Heart left ventricle (tissue), 16 donors: Measurements from ENCODE around the gene NLRP6. TPM values are rescaled to one million over a fixed set of nuclear protein-coding genes. Genes with fewer than 3 reads are reported as not detected.
"Not testable (repeated sequence)": the region's sequence is repeated elsewhere in the genome, so short reads cannot be mapped to it uniquely, and the experiment has no call there.

ENCODE experiments used
- ATAC-seq, 4 donors: fragments of 200-7000 bp; cut with Tn5 transposase; one replicate each; pipeline ENCODE4 v1.9.1; 2020 to 2022; ENCODE audit warnings: moderate library complexity in 4 of 4, mild to moderate bottlenecking in 3 of 4, moderate number of reproducible peaks in 1 of 4
- DNase-seq, 5 donors: peaks; one replicate each; pipeline ENCODE4 v3.0.0-alpha.2; 2020
- H3K27ac ChIP-seq, 12 donors: fragments of 200-600 bp; sonication (generic) in 4 of 12; one replicate each; pipeline versions ENCODE4 v1.5.0 to v1.8.0; 2016 to 2022; ENCODE audit warnings: mild to moderate bottlenecking in 2 of 12
- H3K27me3 ChIP-seq, 9 donors: fragments of 200-600 bp; sonication (generic) in 2 of 9; one replicate each; pipeline versions ENCODE4 v1.5.1 to v1.8.0; 2016 to 2022; ENCODE audit warnings: mild to moderate bottlenecking in 3 of 9
- H3K36me3 ChIP-seq, 9 donors: fragments of 200-600 bp; sonication (generic) in 2 of 9; one replicate each; pipeline versions ENCODE4 v1.5.0 to v1.8.0; 2018 to 2022; ENCODE audit warnings: mild to moderate bottlenecking in 2 of 9
- H3K4me1 ChIP-seq, 12 donors: fragments of 200-600 bp; sonication (generic) in 4 of 12; one replicate each; pipeline versions ENCODE4 v1.5.0 to v1.8.0; 2016 to 2022; ENCODE audit warnings: mild to moderate bottlenecking in 3 of 12
- H3K4me3 ChIP-seq, 12 donors: fragments of 200-600 bp; sonication (generic) in 4 of 12; one replicate each; pipeline versions ENCODE4 v1.5.0 to v1.8.0; 2017 to 2022; ENCODE audit warnings: mild to moderate bottlenecking in 9 of 12, moderate library complexity in 4 of 12
- H3K9me3 ChIP-seq, 12 donors: fragments of 200-600 bp; sonication (generic) in 4 of 12; one replicate each; pipeline versions ENCODE4 v1.5.0 to v1.8.0; 2016 to 2022; ENCODE audit warnings: mild to moderate bottlenecking in 1 of 12
- POLR2A ChIP-seq, 2 donors: fragments of 450-650 bp; IDR thresholded peaks; one replicate each; pipeline ENCODE4 v1.6.1; 2017; ENCODE audit warnings: antibody characterized with exemption in 2 of 2, mild to moderate bottlenecking in 2 of 2, moderate library complexity in 2 of 2
- WGBS, 4 donors: extraction: QIAGEN DNeasy Blood & Tissue Kit in 2 of 4; methylation state at CpG; one replicate each; pipeline versions ENCODE4 v1.1.5 to v1.1.7; 2013 to 2018; 5-methylcytosine and 5-hydroxymethylcytosine counted together
- intact Hi-C, 10 donors: fragments of 100-400 bp; cut with DNase I; formaldehyde crosslinking; loops; one replicate each; pipeline versions ENCODE4 v1.11.1 to v1.14.2; 2022
- polyA plus RNA-seq, 2 donors: library from polyadenylated mRNA; stranded (reverse); fragments of 200-250 nt; gene quantifications; one replicate each; pipeline ENCODE4 v1.2.3, GENCODE V29; 2013
- total RNA-seq, 9 donors: library from RNA; depleted of rRNA in 2 of 9; stranded (reverse); fragments of >200 nt in 2 of 9; fragmentation: NEBNext Ultra II Directional in 3 of 9; extraction: Animal tissue kit (Norgen Biotek cat#: 25700) in 3 of 9; gene quantifications; one replicate each; pipeline versions ENCODE4 v1.1.0 to v1.2.4, GENCODE V29; 2016 to 2023
- TF ChIP-seq, protein P1 (sequence below), 12 donors: fragments of 200-600 bp; sonication (generic) in 4 of 12; IDR thresholded peaks; one replicate each; pipeline versions ENCODE4 v1.5.0 to v1.8.0; 2018 to 2022; ENCODE audit warnings: antibody characterized with exemption in 12 of 12, mild to moderate bottlenecking in 5 of 12
- donor health status: ischemic (EF 13 %, LVEDD 7.1; RV severe dilation, severe dysfunction).
- donor health status: healthy with polysubstance abuse.
- donor health status: DM: no; HTN: yes; CAD: no.
- donor health status: DM: no; HTN: no; CAD: no.
- donor health status: ischemic (EF 25% LVEDD 6.9; RV normal size, moderate dysfunction).
- donor health status: ischemic (EF 25% LVEDD 5.7; RV mildly dilated, moderate dysfunction).
- donor health status: healthy.
- donor health status: DM: yes; HTN: yes; CAD: no.
- donor health status: ischemic (EF 35%, LVEDD 5.7; RV mildly dilated, moderate dysfunction).
- donor health status: nonischemic (EF 11% LVEDD 7.7; RV severe dilation, severe dysfunction).
- donor health status: DM: yes; HTN: yes; CAD: no.
- donor health status: PGD.
- donor health status: ischemic (EF 29% LVEDD 5.4; RV normal size, mild dysfunction).
- donor health status: nonischemic (EF 23%, LVEDD 6.1; RV moderate dilation, normal function).

The NLRP6 gene
- total and polyA plus RNA-seq, 11 donors = 0.09 to 0.20 (median 0.14) TPM; not detected in 6

DNA sequence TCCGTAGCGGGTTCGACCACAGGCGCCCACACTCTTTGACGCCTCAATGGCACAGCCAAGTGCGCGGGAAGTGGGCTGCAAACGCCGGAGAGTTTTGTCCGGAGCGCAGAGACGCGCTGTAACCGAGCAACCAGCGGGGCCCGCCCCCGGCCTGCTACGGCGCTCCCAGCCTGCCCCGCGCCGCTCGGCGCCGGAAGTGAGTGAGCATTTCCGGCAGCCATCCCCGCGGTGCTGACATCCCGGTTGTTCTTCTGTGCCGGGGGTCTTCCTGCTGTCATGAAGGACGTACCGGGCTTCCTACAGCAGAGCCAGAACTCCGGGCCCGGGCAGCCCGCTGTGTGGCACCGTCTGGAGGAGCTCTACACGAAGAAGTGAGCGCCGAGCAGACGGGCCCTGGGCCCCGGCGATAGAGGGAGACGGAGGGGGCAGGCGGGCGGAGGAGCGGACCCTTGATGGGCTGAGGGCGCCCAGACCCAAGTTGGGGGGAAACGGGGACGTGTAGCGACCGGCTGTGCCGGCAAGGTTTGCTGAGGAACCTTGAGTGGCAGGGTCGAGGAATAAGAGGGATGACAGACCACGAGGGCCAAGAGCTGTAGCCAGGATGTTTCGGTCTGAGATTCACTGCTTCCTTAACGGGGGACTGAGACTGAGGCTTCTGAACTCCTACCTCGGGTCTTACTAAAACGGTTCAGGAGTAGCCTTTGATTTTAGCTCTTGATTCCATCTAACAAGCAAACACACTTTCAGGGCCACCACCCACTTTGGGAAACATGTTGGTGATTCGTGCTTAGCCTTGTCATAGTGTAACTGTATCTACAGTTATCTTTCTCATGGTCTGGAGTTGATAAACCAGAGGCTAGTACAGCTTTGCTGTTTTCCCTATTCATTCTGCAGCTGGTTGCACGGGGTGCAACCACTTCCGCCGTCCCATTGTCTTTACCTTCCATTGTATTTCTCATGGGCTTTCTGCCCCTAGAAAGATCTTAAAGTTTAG is 41.1 kb upstream of the NLRP6 start, which contains the start of gene PSMD13:
PSMD13 (plus strand) TSS at position 203 of the 994 bp plus-strand sequence; CDS start at position 277, 74 bp downstream.
- TF ChIP-seq, protein P1, sequence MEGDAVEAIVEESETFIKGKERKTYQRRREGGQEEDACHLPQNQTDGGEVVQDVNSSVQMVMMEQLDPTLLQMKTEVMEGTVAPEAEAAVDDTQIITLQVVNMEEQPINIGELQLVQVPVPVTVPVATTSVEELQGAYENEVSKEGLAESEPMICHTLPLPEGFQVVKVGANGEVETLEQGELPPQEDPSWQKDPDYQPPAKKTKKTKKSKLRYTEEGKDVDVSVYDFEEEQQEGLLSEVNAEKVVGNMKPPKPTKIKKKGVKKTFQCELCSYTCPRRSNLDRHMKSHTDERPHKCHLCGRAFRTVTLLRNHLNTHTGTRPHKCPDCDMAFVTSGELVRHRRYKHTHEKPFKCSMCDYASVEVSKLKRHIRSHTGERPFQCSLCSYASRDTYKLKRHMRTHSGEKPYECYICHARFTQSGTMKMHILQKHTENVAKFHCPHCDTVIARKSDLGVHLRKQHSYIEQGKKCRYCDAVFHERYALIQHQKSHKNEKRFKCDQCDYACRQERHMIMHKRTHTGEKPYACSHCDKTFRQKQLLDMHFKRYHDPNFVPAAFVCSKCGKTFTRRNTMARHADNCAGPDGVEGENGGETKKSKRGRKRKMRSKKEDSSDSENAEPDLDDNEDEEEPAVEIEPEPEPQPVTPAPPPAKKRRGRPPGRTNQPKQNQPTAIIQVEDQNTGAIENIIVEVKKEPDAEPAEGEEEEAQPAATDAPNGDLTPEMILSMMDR (IDR thresholded peaks at IDR 0.05) = peak in 1 of 12 donors; percentile 16
- peak in 1 of 2 donors; percentile 45 for TF ChIP-seq POLR2A (IDR thresholded peaks at IDR 0.05)
- Histone ChIP-seq H3K27ac (peak within 1 kb of the TSS; percentile 91 to 98 (median 95)), H3K27me3 (no peaks in the 10 kb centered on the region), H3K9me3 (no peaks in the 10 kb centered on the region), H3K4me1 (peaks cover 9 to 52% (median 30%) of the 10 kb centered on the region in 12 donors), H3K4me3 (peak within 1 kb of the TSS; percentile 83 to 100 (median 94)), H3K36me3 (peaks cover 0 to 42% (median 27%) of the 10 kb centered on the region in 9 donors)
- ATAC-seq (peak; percentile 93 to 97 (median 94)), DNase-seq (peak; percentile 89 to 93 (median 90))
- WGBS, 4 donors = 1 to 2% (median 2%) methylated on average over 31 to 62 of the region's 62 CpGs
- intact Hi-C loops = loop anchor here in 4 of 10 donors (1.0 to 2.0 kb wide), 5 partner anchors 28 to 52 kb away; partner anchors contain the start of genes BET1L (in 2 of the 4), RIC8A (in 2 of the 4) and PGGHG (in 1 of the 4)

DNA sequence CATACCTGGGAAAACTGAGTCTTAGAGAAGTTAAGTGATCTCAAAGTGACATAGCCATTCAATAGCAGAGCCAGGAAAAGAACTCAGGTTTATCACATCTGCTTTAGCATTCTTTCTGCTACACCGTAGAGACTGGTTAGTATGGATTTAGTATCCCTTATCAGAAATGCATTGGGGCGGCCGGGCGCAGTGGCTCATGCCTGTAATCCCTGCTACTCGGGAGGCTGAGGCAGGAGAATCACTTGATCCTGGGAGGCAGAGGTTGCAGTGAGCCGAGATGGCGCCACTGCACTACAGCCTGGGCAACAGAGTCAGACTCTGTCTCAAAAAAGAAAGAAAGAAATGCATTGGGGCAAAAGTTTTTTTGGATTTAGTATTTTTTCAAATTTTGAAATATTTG is 39.9 kb upstream of the NLRP6 start:
- DNase-seq, H3K27me3 ChIP-seq, H3K9me3 ChIP-seq, ATAC-seq, intact Hi-C loops, H3K27ac ChIP-seq: not testable (repeated sequence)
- WGBS, 4 donors = 80 to 87% (median 82%) methylated on average over 7 of the region's 7 CpGs
- Histone ChIP-seq H3K4me1 (peaks cover 9 to 58% (median 30%) of the 10 kb centered on the region in 12 donors), H3K4me3 (peak overlapping the region in 4 of 12 donors; percentile 83 to 97 (median 86)), H3K36me3 (peaks cover 0 to 47% (median 40%) of the 10 kb centered on the region in 9 donors)

DNA sequence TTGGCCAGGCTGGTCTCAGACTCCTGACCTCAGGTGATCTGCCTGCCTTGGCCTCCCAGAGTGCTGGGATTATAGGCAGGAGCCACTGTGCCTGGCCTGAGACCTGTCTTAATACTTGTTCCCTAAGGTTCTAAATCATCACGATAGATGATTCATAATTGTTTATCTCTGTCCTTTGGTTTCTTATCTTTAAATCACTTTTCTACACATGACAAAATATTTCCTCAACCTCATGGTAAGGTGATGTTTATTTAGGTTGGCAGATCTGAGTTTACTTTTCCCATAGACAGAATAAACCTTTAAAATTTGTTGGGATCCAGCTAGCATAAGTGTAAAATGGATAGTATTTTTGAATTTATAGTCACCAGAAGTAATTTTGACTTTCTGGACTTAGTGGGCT is 37.9 kb upstream of the NLRP6 start:
- no peak overlapping the region for H3K27ac ChIP-seq
- no peaks in the 10 kb centered on the region for H3K9me3 ChIP-seq
- TF ChIP-seq, protein P1 (IDR thresholded peaks at IDR 0.05) = no peak
- TF ChIP-seq POLR2A (IDR thresholded peaks at IDR 0.05) = no peak
- ATAC-seq = no peak
- no peak overlapping the region for H3K4me3 ChIP-seq
- intact Hi-C loops = no loop called here
- WGBS, 4 donors = 73 to 84% (median 80%) methylated on average over 1 of the region's 1 CpG
- H3K4me1 ChIP-seq = peaks cover 9 to 51% (median 24%) of the 10 kb centered on the region in 12 donors
- no peaks in the 10 kb centered on the region for H3K27me3 ChIP-seq
- peaks cover 3 to 66% (median 59%) of the 10 kb centered on the region in 9 donors for H3K36me3 ChIP-seq
- no peak for DNase-seq

DNA sequence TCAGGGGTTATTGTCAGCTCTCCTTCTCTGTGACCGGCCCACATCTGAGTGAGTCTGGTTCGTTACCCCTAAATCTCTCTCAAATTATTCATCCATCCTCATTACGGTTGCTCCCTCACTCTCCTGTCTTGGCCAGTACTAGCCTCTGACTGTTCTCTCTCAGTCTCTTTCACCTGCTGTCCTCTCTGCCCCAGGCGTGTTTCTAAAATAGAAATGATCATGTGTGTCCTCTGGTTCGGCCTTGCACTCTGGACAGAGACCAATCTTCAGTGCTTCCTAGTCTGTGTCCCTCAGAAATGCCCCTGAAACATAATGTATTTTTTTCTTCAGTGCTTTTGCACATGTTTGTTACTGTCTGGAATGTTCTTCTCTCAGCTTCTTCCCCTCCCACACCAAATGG is 36.6 kb upstream of the NLRP6 start:
- intact Hi-C loops = no loop called here
- Histone ChIP-seq H3K4me3 (no peak overlapping the region), H3K27me3 (no peaks in the 10 kb centered on the region), H3K27ac (peak overlapping the region in 11 of 12 donors; percentile 17 to 86 (median 67)), H3K4me1 (peaks cover 9 to 45% (median 20%) of the 10 kb centered on the region in 12 donors), H3K36me3 (peaks cover 3 to 78% (median 71%) of the 10 kb centered on the region in 9 donors), H3K9me3 (no peaks in the 10 kb centered on the region)
- ATAC-seq (peak; percentile 55 to 78 (median 72)), DNase-seq (peak in 1 of 5 donors; percentile 33)
- TF ChIP-seq, protein P1 (IDR thresholded peaks at IDR 0.05) = no peak
- no peak for TF ChIP-seq POLR2A (IDR thresholded peaks at IDR 0.05)
- WGBS, 4 donors = 61 to 74% (median 66%) methylated on average over 5 of the region's 5 CpGs
